Measurements from ENCODE around the gene PSIP1. TPM values are rescaled to one million over a fixed set of nuclear protein-coding genes. Genes with fewer than 3 reads are reported as not detected.

The PSIP1 gene
- total RNA-seq: 10 to 100 TPM; 33.3 to 56.9 (median 45.5) TPM

DNA sequence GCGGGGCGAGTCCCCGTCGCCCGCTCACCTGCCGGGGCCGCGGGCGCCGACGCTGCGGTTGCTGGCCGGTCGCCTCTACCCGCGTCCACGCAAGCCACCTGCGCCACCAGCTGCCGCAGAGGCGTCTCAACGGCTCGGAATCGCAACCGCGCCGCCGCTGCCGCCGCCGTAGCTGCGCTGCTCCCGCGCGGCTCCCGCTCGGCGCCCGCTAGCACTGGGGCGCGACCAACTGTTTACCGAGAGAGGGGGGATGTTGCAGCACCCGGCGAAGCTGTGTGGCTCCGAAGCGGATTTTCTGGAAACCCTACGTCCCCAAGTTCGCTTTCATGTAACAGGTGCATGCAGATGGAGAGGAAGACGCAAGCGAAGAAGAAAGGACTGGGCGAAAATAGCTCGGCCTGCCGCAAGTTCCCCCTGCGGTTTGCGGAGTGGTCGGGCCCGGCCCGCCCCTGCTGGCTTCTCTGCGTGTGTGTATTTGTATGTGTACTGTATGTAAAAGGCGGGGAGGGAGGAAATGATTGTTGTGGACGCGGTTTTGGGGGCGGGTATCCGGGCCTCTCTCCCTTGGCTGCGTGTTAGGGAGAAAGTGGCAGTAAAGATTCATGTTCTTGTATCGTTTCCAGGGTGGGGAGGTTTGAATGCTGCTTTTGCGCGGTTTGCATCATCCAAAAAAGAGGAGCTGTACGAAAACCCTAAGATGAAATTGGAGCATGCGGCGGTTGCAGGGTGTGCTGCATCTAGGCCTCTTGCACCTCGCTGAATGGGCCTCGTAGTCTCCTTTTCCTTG, at the start of gene PSIP1:
TSS of gene PSIP1 (minus strand) at position 182 of the 787 bp plus-strand sequence. CDS start 782 bp downstream, outside the sequence.
- H3K27ac ChIP-seq (replicated peaks in 1 of 4): peak within 1 kb of the TSS; percentile 85 to 96 (median 94)
- no peaks in the 10 kb centered on the region for H3K27me3 ChIP-seq
- 2% methylated on average over 34 of the region's 72 CpGs for WGBS
- TF ChIP-seq POLR2AphosphoS5 (IDR thresholded peaks at IDR 0.05) (peak; percentile 71 to 78), EP300 (IDR thresholded peaks at IDR 0.05) (no peak), POLR2A (IDR thresholded peaks at IDR 0.05; ENCODE audit: low read depth) (no peak)
- TF ChIP-seq, protein P1, sequence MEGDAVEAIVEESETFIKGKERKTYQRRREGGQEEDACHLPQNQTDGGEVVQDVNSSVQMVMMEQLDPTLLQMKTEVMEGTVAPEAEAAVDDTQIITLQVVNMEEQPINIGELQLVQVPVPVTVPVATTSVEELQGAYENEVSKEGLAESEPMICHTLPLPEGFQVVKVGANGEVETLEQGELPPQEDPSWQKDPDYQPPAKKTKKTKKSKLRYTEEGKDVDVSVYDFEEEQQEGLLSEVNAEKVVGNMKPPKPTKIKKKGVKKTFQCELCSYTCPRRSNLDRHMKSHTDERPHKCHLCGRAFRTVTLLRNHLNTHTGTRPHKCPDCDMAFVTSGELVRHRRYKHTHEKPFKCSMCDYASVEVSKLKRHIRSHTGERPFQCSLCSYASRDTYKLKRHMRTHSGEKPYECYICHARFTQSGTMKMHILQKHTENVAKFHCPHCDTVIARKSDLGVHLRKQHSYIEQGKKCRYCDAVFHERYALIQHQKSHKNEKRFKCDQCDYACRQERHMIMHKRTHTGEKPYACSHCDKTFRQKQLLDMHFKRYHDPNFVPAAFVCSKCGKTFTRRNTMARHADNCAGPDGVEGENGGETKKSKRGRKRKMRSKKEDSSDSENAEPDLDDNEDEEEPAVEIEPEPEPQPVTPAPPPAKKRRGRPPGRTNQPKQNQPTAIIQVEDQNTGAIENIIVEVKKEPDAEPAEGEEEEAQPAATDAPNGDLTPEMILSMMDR (IDR thresholded peaks at IDR 0.05): peak in 1 of 3 experiments; percentile 21
- H3K9me3 ChIP-seq: no peaks in the 10 kb centered on the region
- intact Hi-C loops (cut with DNase I): loop anchor here (2.0 kb wide), 1 partner anchor 42 kb away; the partner anchor contains the start of gene CCDC171
- H3K4me1 ChIP-seq: peaks cover 13 to 28% (median 27%) of the 10 kb centered on the region in 4 donors
- DNase-seq (ENCODE audit: extremely low spot score): peak; percentile 94
- H3K36me3 ChIP-seq: peaks cover 0 to 19% (median 11%) of the 10 kb centered on the region in 4 donors
- peak within 1 kb of the TSS; percentile 87 to 99 (median 96) for H3K4me3 ChIP-seq

DNA sequence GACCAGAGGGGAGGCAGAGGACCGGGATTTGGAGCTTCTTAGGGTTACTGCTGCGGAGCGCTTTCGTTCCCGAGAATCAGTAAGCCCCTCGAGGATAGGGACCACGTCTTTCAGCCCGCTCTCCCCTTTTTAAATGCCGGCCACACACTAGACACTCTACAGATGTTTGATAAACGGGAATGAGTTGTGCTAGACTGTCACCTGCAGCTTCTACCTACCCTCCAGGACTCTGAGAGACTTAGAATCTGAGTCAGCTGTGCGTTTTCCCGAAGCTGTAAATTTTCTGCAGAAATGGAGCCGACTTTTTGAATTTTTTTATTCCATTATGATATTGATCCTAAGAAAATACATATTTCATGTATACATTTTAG, 42.7 kb upstream of the PSIP1 start:
- no peak for DNase-seq (ENCODE audit: extremely low spot score)
- Histone ChIP-seq H3K4me1 (peaks cover 7 to 14% (median 11%) of the 10 kb centered on the region in 4 donors), H3K27me3 (no peaks in the 10 kb centered on the region), H3K36me3 (no peaks in the 10 kb centered on the region), H3K27ac (replicated peaks in 1 of 4) (peak overlapping the region; percentile 80 to 94 (median 89)), H3K9me3 (no peaks in the 10 kb centered on the region), H3K4me3 (peak overlapping the region; percentile 69 to 86 (median 76))
- no peak for TF ChIP-seq POLR2AphosphoS5 (IDR thresholded peaks at IDR 0.05)
- no peak for TF ChIP-seq POLR2A (IDR thresholded peaks at IDR 0.05; ENCODE audit: low read depth)
- TF ChIP-seq, protein P1 (IDR thresholded peaks at IDR 0.05): no peak
- no peak for TF ChIP-seq EP300 (IDR thresholded peaks at IDR 0.05)
- under 1% methylated on average over 12 of the region's 13 CpGs for WGBS
- intact Hi-C loops (cut with DNase I): loop anchor here (2.0 to 5.0 kb wide), 2 partner anchors 43 to 131 kb away; partner anchors contain the start of genes PSIP1 and SNAPC3

DNA sequence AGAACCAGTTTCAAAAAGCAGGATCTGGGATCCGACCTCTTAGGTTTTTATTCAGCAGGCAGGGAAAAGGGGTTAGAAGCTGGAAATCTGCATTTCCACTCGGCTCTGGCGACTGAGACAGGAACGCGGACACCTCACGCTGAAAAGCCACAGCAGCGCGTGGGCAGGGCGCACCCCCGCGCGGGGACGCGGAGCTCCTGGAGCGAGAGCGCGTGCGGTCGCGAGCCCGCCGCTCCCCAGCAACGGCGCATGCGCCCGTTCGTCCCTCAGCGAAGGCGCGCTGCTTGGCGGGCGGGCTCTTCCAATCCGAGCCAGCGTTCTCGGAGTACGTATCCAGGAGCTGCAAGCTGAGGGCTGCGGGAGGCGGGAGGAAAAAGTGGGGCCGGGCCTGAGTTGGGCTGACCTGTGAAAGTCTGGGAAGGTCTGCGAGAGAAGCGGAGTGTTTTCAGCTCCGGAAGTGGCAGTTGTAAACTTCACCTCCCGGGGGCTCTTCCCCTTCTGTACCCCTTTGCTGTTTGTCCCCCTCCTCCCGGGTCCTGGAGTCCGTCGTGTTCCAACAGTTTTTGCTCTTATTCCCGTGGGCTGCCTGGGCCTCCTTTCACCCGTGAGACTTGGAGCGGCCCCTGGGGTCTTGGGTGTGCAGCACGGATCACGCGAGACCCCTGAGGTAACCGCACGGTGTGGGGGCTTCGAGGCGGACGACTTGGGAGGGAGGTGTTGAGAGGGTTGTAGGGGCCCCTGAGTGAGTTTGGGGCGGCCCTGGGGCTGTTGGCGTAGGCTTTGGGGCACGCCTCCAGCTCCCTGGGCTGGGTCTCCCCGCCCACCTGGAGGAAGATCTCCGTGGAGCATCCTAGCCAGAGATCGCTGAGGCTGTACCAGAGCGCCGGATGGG, 42.1 kb upstream of the PSIP1 start, which contains the start of gene CCDC171:
TSS of gene CCDC171 (plus strand) at position 408 of the 892 bp plus-strand sequence. CDS start 11,046 bp downstream, outside the sequence.
- peak within 1 kb of the TSS; percentile 69 to 86 (median 76) for H3K4me3 ChIP-seq
- H3K27ac ChIP-seq (replicated peaks in 1 of 4): peak within 1 kb of the TSS; percentile 80 to 94 (median 89)
- H3K36me3 ChIP-seq: no peaks in the 10 kb centered on the region
- H3K9me3 ChIP-seq: no peaks in the 10 kb centered on the region
- under 1% methylated on average over 55 of the region's 65 CpGs for WGBS
- intact Hi-C loops (cut with DNase I): loop anchor here (2.0 to 5.0 kb wide), 2 partner anchors 42 to 131 kb away; partner anchors contain the start of genes PSIP1 and SNAPC3
- TF ChIP-seq, protein P1 (IDR thresholded peaks at IDR 0.05): no peak
- TF ChIP-seq POLR2AphosphoS5 (IDR thresholded peaks at IDR 0.05): peak; percentile 82 to 88
- no peak for TF ChIP-seq EP300 (IDR thresholded peaks at IDR 0.05)
- TF ChIP-seq POLR2A (IDR thresholded peaks at IDR 0.05; ENCODE audit: low read depth): peak; percentile 12
- peak; percentile 97 for DNase-seq (ENCODE audit: extremely low spot score)
- no peaks in the 10 kb centered on the region for H3K27me3 ChIP-seq
- peaks cover 7 to 14% (median 11%) of the 10 kb centered on the region in 4 donors for H3K4me1 ChIP-seq

DNA sequence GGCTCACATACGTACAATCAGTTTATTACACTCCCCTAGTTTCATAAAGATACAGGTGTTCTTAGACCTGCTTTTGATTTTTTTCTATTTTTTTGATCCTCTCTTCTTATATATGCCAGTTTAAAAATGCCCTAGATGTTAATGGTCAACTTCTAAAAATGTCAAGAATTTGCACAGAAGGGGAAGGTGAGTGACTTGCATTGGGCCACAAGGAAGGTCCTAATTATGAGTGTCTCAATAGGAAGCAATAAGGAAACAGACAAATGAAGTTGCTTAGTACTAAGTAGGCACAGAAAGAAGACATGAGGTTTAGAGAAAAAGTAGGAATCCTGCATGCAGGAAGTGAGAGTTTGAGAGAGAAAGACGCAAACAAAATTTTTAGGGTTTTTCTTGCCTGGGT, 38.8 kb upstream of the PSIP1 start:
- DNase-seq (ENCODE audit: extremely low spot score): no peak
- H3K4me1 ChIP-seq: peaks cover 7 to 14% (median 11%) of the 10 kb centered on the region in 4 donors
- 87% methylated on average over 2 of the region's 2 CpGs for WGBS
- intact Hi-C loops (cut with DNase I): loop anchor here (5.0 kb wide), 1 partner anchor 127 kb away; the partner anchor contains the start of gene SNAPC3
- H3K4me3 ChIP-seq: no peak overlapping the region
- TF ChIP-seq EP300 (IDR thresholded peaks at IDR 0.05) (no peak), POLR2A (IDR thresholded peaks at IDR 0.05; ENCODE audit: low read depth) (no peak), POLR2AphosphoS5 (IDR thresholded peaks at IDR 0.05) (no peak)
- TF ChIP-seq, protein P1 (IDR thresholded peaks at IDR 0.05): no peak
- H3K36me3 ChIP-seq: no peaks in the 10 kb centered on the region
- H3K27ac ChIP-seq (replicated peaks in 1 of 4): no peak overlapping the region
- no peaks in the 10 kb centered on the region for H3K9me3 ChIP-seq
- H3K27me3 ChIP-seq: no peaks in the 10 kb centered on the region
